ENCODE data around the gene SMCR8. TPM values are rescaled to one million over a fixed set of nuclear protein-coding genes. Genes with fewer than 3 reads are reported as not detected.

The SMCR8 gene
- total and polyA plus RNA-seq, 9 of the 15 experiments (the other 6 are each of a cell fraction or from before 2014, with no cell fraction given): 0.25 to 8.8 (median 4.9) TPM

DNA sequence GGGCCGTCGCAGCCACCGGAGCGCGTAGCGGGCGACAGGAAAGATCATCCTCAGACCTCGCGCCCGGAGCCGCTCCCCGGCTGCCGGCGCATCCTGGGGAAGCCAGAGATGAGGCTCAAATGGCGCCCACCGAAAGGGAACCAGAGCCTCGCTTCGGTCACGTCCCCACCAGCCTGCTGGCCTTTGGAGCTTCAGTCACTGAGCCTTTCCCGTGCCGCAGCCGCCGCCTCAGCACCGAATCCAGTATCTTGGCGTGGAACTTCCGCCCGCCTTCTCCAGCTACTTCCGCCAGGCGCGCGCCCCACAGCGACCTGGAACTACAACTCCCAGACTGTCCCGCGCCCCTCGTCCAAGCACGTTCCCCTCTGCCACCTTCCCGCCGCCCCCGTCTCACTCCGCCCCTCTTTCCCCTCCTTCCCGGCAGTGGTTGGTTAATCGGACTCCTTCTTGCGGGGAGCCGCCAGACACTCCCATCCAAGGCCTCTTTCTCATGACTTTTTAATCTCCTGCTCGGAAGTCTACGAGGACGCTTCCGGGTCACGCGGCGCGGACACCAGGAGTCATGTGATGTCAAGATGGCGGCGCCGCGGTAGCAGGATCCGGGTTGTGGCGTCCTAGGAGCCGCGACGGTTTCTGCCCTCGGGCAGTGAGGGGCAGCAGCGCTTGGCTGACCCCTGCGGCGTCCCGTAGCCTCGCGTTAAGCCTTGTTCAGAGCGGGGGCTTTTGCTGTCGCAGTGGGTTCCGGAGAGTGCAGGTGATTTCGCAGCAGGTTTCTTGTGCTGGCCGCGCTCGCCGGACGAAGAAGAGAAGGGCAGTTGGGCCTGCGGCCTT, at the start of gene SMCR8, which contains the start of gene TOP3A (continued):
- TF ChIP-seq TBP (optimal IDR thresholded peaks at IDR 0.05; ENCODE audit: low read depth, low read length): peak; percentile 79
- TF ChIP-seq POLR2A (conservative IDR thresholded peaks at IDR 0.05): peak; percentile 75
- TF ChIP-seq ZKSCAN1 (IDR thresholded peaks at IDR 0.05; ENCODE audit: low read depth, low read length): 0 out of 2 replicates have a peak, but pooled peaks have one; percentile 35
- peak; percentile 81 for TF ChIP-seq SAP30 (IDR thresholded peaks at IDR 0.05; ENCODE audit: borderline replicate concordance, insufficient read depth, low read depth, low read length, poor library complexity, severe bottlenecking)
- TF ChIP-seq ZNF407 (IDR thresholded peaks at IDR 0.05; ENCODE audit: low read depth): peak; percentile 83
- TF ChIP-seq ILF3 (IDR thresholded peaks at IDR 0.05; ENCODE audit: borderline replicate concordance): no peak
- TF ChIP-seq TARDBP (IDR thresholded peaks at IDR 0.05): no peak
- peak; percentile 93 for TF ChIP-seq NKRF (IDR thresholded peaks at IDR 0.05; ENCODE audit: borderline replicate concordance)
- no peak for TF ChIP-seq ZFP30 (CRISPR knock-in tag; IDR thresholded peaks at IDR 0.05; ENCODE audit: borderline replicate concordance)
- TF ChIP-seq, protein P1, sequence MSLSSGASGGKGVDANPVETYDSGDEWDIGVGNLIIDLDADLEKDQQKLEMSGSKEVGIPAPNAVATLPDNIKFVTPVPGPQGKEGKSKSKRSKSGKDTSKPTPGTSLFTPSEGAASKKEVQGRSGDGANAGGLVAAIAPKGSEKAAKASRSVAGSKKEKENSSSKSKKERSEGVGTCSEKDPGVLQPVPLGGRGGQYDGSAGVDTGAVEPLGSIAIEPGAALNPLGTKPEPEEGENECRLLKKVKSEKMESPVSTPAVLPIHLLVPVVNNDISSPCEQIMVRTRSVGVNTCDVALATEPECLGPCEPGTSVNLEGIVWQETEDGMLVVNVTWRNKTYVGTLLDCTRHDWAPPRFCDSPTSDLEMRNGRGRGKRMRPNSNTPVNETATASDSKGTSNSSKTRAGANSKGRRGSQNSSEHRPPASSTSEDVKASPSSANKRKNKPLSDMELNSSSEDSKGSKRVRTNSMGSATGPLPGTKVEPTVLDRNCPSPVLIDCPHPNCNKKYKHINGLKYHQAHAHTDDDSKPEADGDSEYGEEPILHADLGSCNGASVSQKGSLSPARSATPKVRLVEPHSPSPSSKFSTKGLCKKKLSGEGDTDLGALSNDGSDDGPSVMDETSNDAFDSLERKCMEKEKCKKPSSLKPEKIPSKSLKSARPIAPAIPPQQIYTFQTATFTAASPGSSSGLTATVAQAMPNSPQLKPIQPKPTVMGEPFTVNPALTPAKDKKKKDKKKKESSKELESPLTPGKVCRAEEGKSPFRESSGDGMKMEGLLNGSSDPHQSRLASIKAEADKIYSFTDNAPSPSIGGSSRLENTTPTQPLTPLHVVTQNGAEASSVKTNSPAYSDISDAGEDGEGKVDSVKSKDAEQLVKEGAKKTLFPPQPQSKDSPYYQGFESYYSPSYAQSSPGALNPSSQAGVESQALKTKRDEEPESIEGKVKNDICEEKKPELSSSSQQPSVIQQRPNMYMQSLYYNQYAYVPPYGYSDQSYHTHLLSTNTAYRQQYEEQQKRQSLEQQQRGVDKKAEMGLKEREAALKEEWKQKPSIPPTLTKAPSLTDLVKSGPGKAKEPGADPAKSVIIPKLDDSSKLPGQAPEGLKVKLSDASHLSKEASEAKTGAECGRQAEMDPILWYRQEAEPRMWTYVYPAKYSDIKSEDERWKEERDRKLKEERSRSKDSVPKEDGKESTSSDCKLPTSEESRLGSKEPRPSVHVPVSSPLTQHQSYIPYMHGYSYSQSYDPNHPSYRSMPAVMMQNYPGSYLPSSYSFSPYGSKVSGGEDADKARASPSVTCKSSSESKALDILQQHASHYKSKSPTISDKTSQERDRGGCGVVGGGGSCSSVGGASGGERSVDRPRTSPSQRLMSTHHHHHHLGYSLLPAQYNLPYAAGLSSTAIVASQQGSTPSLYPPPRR (CRISPR knock-in tag; IDR thresholded peaks at IDR 0.05; ENCODE audit: borderline replicate concordance): 0 out of 2 replicates have a peak, but pooled peaks have one; percentile 18
- peak; percentile 85 for TF ChIP-seq POLR2G (IDR thresholded peaks at IDR 0.05; ENCODE audit: low read depth, low read length)
- TF ChIP-seq FOXP1 (CRISPR knock-in tag; IDR thresholded peaks at IDR 0.05): no peak

All from K562 (cell line).